Placental epithelial cell (primary cell): Measurements from ENCODE around the gene WDCP. TPM values are rescaled to one million over a fixed set of nuclear protein-coding genes. Genes with fewer than 3 reads are reported as not detected.

ENCODE experiments used
- small RNA-seq: library from RNA; depleted of rRNA; stranded (forward); fragments of <200 nt; gene quantifications from one replicate; pipeline ENCODE3, GENCODE V24; 2012
- total RNA-seq: library from RNA; depleted of rRNA; stranded (reverse); fragments of >200 nt; gene quantifications from 2 replicates; pipeline ENCODE4 v1.2.3, GENCODE V29; 2012

Gene WDCP, protein sequence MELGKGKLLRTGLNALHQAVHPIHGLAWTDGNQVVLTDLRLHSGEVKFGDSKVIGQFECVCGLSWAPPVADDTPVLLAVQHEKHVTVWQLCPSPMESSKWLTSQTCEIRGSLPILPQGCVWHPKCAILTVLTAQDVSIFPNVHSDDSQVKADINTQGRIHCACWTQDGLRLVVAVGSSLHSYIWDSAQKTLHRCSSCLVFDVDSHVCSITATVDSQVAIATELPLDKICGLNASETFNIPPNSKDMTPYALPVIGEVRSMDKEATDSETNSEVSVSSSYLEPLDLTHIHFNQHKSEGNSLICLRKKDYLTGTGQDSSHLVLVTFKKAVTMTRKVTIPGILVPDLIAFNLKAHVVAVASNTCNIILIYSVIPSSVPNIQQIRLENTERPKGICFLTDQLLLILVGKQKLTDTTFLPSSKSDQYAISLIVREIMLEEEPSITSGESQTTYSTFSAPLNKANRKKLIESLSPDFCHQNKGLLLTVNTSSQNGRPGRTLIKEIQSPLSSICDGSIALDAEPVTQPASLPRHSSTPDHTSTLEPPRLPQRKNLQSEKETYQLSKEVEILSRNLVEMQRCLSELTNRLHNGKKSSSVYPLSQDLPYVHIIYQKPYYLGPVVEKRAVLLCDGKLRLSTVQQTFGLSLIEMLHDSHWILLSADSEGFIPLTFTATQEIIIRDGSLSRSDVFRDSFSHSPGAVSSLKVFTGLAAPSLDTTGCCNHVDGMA
- 5.1 and 9.1 TPM in 2 replicates for total RNA-seq

DNA sequence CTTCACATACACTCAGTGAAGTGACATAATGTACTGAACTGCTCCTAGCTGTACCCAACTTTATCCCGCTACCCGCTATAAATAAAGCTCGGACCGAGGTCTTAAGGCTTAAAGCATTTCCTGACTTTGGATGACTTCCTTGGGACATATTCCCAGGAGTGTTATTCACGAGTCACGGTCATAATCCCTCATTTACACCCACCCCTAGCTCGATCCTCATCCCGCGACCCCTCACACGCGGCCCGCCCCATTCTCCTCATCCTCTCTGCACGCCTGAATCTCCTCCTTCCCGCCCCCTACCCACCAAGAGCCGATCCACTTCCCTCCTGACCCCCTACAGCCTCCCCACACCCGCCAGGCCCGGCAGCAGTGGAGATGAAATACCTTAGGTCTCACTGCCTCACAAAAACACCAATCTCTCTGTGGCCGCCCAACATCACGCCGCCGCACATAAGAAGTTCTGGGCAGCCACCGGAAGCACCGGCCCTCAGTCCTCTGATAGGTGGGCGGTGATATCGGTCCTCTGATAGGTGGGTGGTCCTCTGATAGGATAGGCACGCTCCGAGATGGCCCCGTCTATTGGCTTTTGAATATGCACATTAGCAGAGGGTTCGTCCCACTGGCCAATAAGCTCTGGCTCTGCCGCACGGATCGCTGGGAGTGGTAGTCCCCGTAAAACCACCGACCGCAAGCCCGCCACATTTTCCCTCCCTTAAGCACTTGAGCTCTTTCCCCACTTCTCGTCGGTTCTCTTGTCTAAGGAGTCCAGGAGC lies at the start of gene WDCP:
TSS of gene WDCP (minus strand) at position 462 of the 773 bp plus-strand sequence. CDS start 7,897 bp downstream, outside the sequence.

DNA sequence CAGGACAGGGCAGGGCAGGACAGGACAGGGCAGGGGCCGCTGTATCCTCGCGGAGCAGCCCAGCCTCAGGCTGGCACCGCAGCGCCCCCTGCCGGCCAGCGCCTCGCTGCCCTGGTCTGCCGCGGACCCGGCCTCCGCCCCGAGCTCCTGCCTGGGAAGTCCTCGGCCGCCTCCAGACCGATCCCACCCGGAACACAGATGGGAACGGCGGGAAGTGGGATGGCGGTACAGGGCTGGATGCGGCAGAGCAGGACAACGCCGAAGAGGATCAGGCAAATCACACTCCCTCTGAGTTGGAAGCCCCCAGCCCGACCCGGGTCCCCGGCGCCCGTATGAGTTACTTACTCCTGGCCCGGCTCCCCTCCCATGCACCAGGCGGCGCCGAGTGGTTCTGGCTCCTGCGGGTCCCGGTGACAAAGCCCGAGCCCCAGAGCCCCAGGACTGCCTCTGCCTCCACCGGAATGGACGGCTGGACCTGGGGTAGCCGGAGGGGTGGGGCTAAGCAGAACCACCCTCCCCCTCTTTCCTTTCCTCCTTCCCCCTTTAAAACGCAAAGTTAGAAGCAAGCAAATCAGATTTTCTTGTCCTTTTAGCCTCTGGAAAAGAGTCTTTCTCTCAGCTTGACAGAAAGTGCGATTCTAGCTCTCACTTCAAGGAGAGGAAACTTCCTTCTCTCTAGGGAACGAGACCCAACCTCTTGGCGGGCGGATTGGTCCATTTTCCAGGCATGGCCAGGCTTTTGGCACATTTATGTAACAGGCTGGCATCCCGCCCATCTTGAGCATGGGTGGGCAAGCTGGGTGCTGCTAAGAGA lies 37.4 kb upstream of the WDCP start, which contains the start of gene TP53I3:
TSS of gene TP53I3 (minus strand) at position 449 of the 814 bp plus-strand sequence. CDS start 508 bp downstream, outside the sequence.

DNA sequence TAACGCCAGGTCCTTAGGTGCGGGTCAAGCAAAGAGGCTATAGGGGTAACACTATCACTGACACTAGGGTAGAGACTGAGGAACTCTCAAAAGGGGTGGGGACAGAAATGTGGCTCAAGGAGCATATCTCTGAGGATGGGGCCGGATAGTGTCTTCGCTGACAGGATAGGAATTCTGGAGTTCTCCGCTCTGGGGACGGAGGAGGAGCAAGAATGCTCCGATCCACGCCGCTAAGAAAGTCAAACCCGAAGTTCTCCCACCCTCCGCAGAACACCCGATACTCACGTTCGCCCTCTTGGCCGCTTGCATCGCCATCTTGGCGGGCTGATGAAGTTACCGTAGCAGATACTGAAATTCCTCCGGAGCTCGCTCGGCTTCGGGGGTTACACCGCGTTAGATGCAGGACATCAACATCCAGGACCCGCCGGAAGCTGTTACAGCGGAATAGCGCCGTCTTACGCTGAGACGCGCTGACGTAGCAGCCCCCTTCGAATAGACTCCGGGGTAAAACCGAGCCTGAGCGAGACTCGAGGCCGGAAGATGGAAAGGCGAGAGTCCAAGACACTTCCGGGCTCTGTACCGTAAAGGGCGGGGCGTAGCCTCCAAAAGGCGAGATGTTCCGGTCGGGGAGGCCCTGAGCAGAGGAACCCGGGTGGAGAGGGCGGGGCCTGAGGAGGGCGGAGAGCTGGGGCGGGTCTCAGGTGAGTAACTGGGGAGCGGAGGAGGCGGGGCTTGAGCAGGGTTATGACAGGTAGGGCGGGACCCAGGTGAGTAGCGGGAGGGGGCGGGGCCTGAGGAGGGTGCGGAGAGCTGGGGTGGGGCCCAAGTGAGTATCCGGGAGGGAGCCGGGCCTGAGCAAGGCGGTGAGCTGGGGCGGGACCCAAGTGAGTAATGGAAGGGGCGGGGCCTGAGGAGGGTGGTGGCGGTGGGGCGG lies 29.0 kb upstream of the WDCP start, which contains the start of gene SF3B6:
TSS of gene SF3B6 (minus strand) at position 412 of the 934 bp plus-strand sequence. CDS start at position 315, 97 bp downstream.

DNA sequence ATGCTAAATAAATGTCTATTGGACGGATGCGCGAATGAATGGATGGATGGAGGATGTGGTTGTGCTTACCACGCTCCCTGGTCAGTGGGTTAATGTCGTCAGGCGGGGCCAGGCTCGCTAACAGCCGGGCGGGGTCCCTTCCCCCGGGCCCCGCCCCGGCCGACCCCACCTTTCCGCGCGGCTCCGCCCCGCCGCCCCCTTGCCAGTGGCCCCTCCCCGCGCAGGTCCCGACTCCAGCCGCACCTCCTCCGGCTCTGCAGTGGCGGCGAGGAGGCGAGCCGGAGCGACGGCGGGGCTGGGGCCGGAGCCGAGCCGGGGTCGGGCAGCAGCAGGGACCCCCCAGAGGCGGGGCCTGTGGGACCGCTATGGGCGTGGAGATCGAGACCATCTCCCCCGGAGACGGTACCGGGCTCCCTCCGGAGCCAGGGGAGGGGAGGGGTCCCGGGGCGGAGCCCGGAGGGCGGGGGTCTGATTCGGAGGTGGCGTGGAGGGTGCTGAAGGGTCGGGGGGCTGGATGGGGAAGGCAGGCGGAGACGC lies 2.4 kb upstream of the WDCP start, which contains the start of gene FKBP1B:
TSS of gene FKBP1B (plus strand) at position 257 of the 537 bp plus-strand sequence. CDS start at position 366, 109 bp downstream.

DNA sequence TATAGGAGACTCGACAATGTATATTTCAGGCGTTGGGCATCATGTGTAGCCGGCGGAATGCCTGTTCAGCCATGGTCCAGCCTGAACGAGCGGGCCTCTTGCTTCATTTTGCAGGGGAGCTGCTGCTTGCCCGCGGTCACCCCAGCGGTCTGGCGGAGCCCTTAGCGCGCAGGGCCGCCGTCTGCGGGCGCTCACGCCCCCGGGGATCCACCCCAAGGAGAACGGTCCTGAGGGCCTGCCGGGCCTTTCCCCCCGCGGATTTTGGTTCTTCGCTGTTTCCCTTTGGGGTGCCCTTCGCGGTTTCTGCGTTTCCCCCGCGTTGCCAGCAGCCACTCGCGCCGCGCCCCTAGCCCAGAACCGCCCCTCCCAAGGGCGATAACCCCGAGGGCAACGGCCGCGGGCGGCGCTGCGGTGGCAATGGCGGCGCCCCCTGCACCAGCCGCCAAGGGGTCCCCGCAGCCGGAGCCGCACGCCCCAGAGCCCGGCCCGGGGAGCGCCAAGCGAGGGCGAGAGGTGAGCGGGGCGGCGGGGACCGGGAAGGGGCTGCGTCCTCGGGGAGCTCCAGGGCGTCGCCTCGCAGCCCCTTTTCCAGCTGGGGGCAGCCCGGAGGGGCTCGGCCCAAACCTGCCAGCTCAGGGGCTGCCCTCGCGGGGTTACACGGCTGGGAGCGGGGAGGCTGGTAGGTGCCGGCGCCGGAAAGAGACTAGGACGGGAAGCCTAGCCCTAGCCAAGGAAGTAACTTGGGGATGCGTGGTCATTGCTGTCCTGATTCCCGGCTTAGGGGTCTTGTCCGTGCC lies 37.3 kb downstream of the WDCP start, which contains the start of gene MFSD2B:
TSS of gene MFSD2B (plus strand) at position 406 of the 797 bp plus-strand sequence. CDS start at position 418, 12 bp downstream.

Small RNA genes within 50 kb of the gene (small RNA-seq; reads per million reads assigned to genes)
- gene RN7SL610P (not detected), gene RNU6-370P (not detected)

Other genes starting within 250 kb of the WDCP start
- 13.2 and 21.6 TPM in 2 replicates for gene ATAD2B, start 120.3 kb downstream of the WDCP start, total RNA-seq
- gene UBXN2A, start 106.9 kb downstream of the WDCP start, total RNA-seq: 11.1 and 14.5 TPM in 2 replicates
- under 0.01 TPM in 1 of 2 replicates, not detected in the other for gene MFSD2B, start 37.3 kb downstream of the WDCP start, total RNA-seq
- 17.5 and 41.6 TPM in 2 replicates for gene FKBP1B, start 2.4 kb upstream of the WDCP start, total RNA-seq
- gene SF3B6, start 28.9 kb upstream of the WDCP start, total RNA-seq: 102 and 156 TPM in 2 replicates
- 171 and 188 TPM in 2 replicates for gene TP53I3, start 37.4 kb upstream of the WDCP start, total RNA-seq
- gene PFN4, start 75.9 kb upstream of the WDCP start, total RNA-seq: 2.4 TPM in 2 replicates
- gene FAM228B, start 76.1 kb upstream of the WDCP start, total RNA-seq: 5.1 and 13.7 TPM in 2 replicates
- 1.6 and 3.9 TPM in 2 replicates for gene FAM228A, start 127.7 kb upstream of the WDCP start, total RNA-seq